NCI-H526 treated with DMSO at 0.1 percent for 48 hours (cell line): ENCODE measurements around the gene FAM20B.
"Not testable (repeated sequence)": the region's sequence is repeated elsewhere in the genome, so short reads cannot be mapped to it uniquely, and the experiment has no call there.

Experiments used
- DNase-seq: peaks from one replicate; lab custom pipeline; 2025; lab: John Stamatoyannopoulos, UW

The FAM20B gene

GRCh38 chr1:179025125-179025974, at the start of gene FAM20B:
TSS of gene FAM20B (plus strand) at chr1:179025894. CDS start at chr1:179043848, 17,954 bp downstream.
- DNase-seq = peak; percentile 98

DNA sequence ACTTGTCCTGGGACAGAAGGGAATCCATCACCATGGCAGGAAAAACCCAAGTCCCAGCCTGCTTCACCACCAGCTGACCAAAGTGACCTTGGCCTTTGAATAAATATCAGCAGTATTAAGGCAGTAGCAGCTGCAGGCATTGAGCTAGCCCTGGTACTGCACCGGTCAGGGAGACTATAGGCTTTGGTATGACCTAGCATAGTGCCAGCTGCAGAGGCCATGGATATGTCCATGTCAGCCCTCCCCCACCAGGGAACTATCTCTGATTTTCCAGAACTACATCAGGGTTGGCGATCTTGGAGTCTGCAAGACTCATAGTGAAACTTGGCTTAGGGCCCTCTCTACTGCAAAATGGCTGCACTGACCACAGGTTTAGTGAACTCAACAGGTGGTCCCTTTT, 49.2 kb upstream of the FAM20B start:
- no peak for DNase-seq

DNA sequence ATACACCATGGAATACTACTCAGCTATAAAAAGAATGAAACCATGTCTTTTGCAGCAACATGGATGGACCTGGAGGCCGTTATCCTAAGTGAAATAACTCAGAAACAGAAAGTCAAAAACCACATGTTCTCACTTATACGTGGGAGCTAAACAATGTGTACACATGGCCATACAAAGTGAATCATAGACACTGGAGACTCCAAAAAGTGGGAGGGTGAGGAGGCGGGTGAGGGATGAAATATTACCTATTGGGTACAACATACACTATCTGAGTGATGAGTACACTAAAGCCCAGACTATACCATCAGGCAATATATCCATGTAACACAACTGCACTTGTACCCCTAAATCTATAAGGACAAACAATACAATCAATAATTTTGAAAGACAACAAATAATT, 39.5 kb upstream of the FAM20B start:
- DNase-seq = no peak

GRCh38 chr1:178988198-178988597, 37.5 kb upstream of the FAM20B start:
- not testable (repeated sequence) for DNase-seq

DNA sequence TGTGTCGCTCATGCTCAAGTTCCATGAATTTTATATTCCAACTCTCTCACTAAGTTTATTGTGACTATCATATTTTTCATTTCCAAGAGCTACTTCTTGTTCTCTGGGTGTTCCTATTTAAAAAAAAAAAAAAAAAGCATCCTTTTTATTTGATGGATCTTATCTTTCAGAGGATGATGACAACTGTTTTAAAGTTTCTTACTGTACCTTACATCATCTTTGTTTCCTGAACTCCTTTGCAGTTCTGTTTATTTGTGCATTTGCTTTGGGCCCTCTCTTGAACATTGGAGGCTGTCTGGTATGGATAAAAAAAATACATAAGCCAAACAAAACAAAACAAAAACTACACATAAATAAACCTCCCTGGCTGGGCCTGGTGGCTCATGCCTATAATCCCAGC, 32.1 kb upstream of the FAM20B start:
- no peak for DNase-seq

DNA sequence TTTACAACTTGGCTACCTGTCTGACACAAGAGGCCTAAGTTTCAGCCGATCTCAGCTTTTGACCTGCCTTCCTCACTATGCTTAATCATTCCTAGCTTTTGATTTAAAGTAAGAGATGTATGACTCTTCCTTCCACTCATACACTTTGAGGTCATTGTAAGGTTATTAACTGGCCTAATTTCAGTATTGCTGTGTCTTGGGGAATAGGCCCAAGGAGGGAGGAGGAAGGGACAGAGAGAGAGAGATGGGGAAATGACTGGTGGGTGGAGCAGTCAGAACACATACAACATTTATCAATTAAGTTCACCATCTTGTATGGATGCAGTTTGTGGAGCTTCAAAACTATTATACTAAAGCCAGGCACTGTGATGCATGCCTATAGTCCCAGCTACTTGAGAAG, 28.3 kb upstream of the FAM20B start:
- DNase-seq = no peak

DNA sequence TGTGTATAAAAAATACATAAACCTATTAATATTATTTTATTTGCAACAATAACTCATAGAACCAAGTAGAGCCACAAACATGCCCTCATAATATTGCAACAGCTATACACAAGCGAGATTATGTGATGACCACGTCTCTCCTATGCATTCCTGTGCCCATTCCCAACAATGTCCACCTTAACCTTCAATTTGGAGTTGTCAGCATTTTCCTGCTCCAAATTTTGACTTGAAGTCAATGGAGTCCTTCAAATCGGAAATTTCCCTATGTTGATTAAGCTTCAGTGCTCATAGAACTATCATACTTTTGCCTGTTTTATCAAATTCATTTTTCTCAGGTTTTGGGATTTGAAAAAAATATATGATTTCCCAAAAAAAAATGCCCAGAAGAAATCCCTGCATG, 27.4 kb upstream of the FAM20B start:
- DNase-seq = no peak

GRCh38 chr1:178999061-178999460, 26.6 kb upstream of the FAM20B start:
- DNase-seq = no peak

GRCh38 chr1:179001451-179001850, 24.2 kb upstream of the FAM20B start:
- no peak for DNase-seq

GRCh38 chr1:179002064-179002463, 23.6 kb upstream of the FAM20B start:
- DNase-seq = not testable (repeated sequence)

DNA sequence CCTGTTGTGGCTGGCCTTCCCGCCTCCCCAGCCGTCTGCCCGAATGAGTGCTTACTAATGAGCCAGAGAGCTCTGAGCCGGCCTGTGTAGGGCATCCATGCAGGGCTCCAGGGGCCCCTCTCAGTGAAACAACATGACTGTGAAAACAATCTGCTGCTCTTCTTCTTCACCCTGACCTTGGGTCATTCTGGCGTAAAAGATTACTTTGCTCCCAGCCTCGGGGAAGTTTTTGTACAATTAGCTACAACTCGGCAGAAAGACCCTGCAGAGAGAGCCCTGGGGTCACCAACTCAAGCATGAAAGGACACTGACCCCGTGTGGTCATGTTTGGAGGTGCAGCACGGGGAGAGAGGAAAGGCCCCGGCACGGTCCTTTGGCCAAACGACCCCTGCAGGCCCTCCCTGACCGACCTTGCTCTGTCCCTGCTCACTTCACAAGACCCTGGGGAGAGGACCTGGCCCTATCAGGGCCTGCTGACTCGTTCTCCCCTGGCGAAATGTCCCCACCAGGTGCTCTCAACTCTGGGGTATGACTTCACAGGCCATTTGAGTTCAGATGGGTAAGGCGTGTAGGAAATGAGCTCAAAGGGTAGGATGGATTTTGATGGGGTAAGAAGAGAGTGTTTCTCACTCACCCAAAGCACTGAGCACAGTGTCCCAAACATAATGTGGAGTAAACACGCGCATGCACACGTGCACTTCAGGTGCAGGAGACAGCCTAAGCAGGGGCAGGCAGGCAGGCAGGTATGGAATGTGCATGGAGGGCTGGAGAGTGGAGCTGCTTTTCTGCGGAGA, 22.9 kb upstream of the FAM20B start:
- DNase-seq = peak; percentile 92

- DNase-seq = no peak
These were observed 22.1 kb upstream of the FAM20B start for GRCh38 chr1:179003512-179004066.

- no peak for DNase-seq
These were observed 18.5 kb upstream of the FAM20B start for GRCh38 chr1:179007233-179007632.

DNA sequence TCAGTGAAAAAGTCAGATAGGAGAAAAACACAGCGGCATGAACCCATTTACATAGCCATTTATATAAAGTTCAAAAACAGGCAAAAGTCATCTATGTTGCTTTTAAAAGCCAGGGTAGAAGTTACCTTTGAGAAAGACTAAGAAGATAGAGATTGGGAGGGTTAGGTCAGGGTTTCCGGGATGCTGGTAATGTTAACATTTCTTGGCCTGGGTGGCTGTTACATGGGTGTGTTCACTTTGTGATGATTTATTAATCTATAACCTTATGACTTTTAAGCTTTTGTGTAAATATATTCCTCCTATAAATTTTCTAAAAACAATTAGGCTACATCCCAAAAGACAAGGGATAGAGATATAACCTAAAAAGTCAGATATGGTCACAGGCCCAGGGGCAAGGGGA, 15.0 kb upstream of the FAM20B start:
- DNase-seq = no peak

DNA sequence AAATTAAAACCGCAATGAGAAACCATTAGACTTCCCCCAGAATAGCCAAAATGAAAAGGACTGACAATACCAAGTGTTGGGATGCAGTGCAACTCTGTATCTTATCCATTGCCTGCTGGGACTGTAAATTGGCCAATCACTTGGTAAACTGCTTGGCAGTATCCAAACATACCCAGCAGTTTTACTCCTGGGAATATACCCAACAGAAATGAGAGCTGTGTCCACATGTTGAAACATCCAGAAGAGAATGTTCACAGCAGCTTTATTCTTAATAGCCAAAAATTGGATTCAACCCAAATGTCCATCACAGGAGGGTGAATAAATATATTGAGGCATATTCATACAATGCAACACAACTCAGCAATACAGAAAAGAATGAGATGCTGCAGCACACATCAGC, 13.7 kb upstream of the FAM20B start:
- no peak for DNase-seq

DNA sequence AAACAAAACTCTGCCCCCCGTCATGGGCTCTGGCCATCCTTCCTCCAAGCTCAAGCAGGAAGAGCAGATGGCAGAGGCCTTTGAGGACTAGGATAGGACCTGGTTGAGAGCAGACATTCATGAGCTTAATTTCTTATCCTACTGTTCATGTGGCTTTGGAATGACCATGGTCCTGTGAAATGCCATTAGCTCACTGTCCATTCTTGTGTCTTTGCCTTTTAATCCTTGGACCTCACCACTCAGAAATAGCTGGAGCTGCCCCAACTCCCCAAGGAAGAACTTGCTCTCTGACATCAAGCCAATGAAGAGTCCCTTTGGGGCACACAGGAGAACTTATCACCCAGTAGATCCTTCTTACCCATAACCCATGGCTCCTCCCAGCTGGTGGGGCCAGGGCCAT, 11.6 kb upstream of the FAM20B start:
- DNase-seq = no peak

DNA sequence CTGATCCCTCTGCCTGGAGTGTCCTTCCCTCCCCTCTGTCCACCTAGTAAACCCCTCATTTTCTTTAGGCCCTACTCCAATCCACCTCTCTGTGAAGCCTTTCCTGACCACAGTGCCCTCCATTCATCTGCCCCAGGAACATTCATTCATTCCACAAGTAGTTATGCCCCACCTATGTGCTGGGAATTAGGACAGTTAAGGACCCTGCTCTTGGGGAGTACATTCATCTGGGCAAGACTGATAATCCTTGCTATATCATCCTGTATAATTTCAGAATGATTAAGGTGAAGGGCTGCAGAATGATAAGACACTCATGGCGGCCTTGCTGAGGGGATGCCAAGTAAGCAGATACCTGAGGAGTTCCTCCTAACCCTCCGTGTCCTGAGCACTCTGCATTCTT, 10.3 kb upstream of the FAM20B start:
- no peak for DNase-seq

DNA sequence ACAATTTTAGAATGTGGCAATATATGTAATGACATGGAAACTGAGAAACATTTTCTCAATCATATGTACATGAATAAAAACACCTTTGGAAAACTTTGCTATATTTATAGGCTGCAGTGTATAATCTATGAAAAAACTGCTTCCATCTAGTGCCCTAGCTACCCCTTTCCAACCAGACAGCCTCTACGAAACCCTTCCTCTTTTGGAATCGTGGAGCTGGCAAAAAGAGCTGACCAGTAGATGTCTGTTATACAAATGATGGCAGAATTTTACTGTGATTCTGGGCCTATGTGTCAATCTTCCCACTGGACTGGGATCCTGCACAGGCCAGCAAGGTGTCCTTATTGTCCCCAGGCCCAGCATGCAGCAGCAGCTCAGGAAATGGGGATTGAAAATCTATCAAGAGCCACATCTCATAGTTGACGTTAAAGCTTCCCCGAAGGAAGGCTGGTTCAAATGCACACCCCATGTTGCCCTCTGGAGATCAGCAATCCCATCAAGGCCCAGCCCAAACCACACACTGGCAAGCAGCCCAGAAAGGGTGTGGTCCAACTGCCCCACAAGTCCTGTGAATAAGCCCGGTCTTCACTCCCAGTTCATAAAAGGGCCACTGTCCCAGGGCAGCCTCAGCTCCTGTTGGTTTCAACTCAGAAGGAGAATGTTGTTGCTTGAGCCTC, 8.8 kb upstream of the FAM20B start:
- peak; percentile 91 for DNase-seq

- no peak for DNase-seq
These were observed 8.0 kb upstream of the FAM20B start for GRCh38 chr1:179017383-179018326.

- peak; percentile 89 for DNase-seq
These were observed 3.8 kb upstream of the FAM20B start for GRCh38 chr1:179021873-179022272.

- no peak for DNase-seq
These were observed 1.6 kb upstream of the FAM20B start for GRCh38 chr1:179023946-179024650.
